ENCODE measurements around the gene CCDC51. TPM values are rescaled to one million over a fixed set of nuclear protein-coding genes. Genes with fewer than 3 reads are reported as not detected.

Gene CCDC51
- polyA plus RNA-seq, 2 of the 4 experiments (the other 2 are of a cell fraction) = 19.8 to 26.7 TPM

- no peak overlapping the region for H3K4me3 ChIP-seq
- peaks cover 57% of the 10 kb centered on the region for H3K4me1 ChIP-seq
- peak overlapping the region; percentile 41; the same call in 2 of the 3 replicates for H3K4me2 ChIP-seq
- ATAC-seq = no peak
- FAIRE-seq = no peak
- POLR2A ChIA-PET = no interaction called here
- CTCF ChIA-PET = interaction anchor here (1.1 kb wide), 1 partner anchor 34 kb away, joined by 3 read pairs; no protein-coding TSS in a partner anchor
- no peak for DNase-seq (ENCODE audit: low read depth in 1 of 2, low spot score in 1 of 2)
- H3K27ac ChIP-seq = peak overlapping the region in 1 of 2 experiments; percentile 53; a peak in 3 of 6 replicates
- WGBS (ENCODE audit: missing lambda C conversion rate) = no CpG with 5 or more reads among the region's 1 CpG
- no peaks in the 10 kb centered on the region for H3K9me3 ChIP-seq
- TF ChIP-seq ZC3H11A (IDR thresholded peaks at IDR 0.05) (no peak), BCL3 (IDR thresholded peaks at IDR 0.05) (no peak), NPAS2 (CRISPR knock-in tag; IDR thresholded peaks at IDR 0.05; ENCODE audit: borderline replicate concordance) (no peak), USF2 (IDR thresholded peaks at IDR 0.05) (no peak), NR3C1 (IDR thresholded peaks at IDR 0.05) (no peak), ESRRA (IDR thresholded peaks at IDR 0.05; ENCODE audit: borderline replicate concordance, low read length) (no peak), ZSCAN20 (CRISPR knock-in tag; IDR thresholded peaks at IDR 0.05) (no peak), TFCP2L1 (CRISPR knock-in tag; IDR thresholded peaks at IDR 0.05) (no peak)
These were observed 30.4 kb upstream of the CCDC51 start for GRCh38 chr3:48470286-48470685.

GRCh38 chr3:48469046-48469915, 29.4 kb upstream of the CCDC51 start:
- H3K27ac ChIP-seq = no peak overlapping the region
- H3K4me1 ChIP-seq = peaks cover 62% of the 10 kb centered on the region
- no peaks in the 10 kb centered on the region for H3K9me3 ChIP-seq
- no peak for TF ChIP-seq CHD4 (IDR thresholded peaks at IDR 0.05; ENCODE audit: borderline replicate concordance)
- no peak for TF ChIP-seq CEBPB (IDR thresholded peaks at IDR 0.05)
- no peak overlapping the region for H3K4me3 ChIP-seq
- CTCF ChIA-PET = interaction anchor here (0.8 kb wide), 2 partner anchors 38 to 80 kb away, joined by 3 to 4 read pairs; no protein-coding TSS in a partner anchor
- ATAC-seq (no peak), FAIRE-seq (no peak), DNase-seq (ENCODE audit: low read depth in 1 of 2, low spot score in 1 of 2) (no peak)
- no peak overlapping the region for H3K4me2 ChIP-seq
- POLR2A ChIA-PET = no interaction called here
- WGBS (ENCODE audit: missing lambda C conversion rate) = 95% methylated on average over 29 of the region's 29 CpGs

DNA sequence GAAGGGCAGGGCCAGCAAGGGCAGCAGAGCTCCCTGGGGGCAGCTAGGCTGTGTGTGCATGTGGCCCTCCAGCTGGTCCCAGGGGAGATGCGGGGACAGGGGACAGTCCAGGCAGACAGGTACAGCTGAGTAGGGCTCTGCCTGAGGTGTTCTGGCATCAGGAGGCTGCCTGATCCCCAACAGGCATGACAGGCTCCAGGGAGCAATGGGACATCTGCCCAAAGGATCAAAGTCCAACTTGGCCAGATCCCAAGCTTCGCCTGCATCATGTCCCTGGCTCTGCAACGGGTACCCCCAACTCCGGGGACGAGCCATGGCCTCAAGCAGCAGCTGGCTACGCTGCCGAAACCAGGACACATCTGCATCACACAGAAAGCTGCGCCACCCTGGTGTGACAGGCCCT, 28.4 kb upstream of the CCDC51 start:
- CTCF ChIA-PET = interaction anchor here (0.7 kb wide), 1 partner anchor 21 kb away, joined by 6 read pairs; no protein-coding TSS in a partner anchor
- no peak for FAIRE-seq
- POLR2A ChIA-PET = no interaction called here

More for the DNA sequence above, 28.4 kb upstream of the CCDC51 start:
- H3K27ac ChIP-seq = peak overlapping the region in 1 of 2 experiments; percentile 96; a peak in 1 of 6 replicates
- 70% methylated on average over 6 of the region's 8 CpGs for WGBS (ENCODE audit: missing lambda C conversion rate)
- TF ChIP-seq ZSCAN20 (CRISPR knock-in tag; IDR thresholded peaks at IDR 0.05) (no peak), RFX5 (IDR thresholded peaks at IDR 0.05) (no peak), RAD21 (conservative IDR thresholded peaks at IDR 0.05 in 1 of 2, IDR thresholded peaks at IDR 0.05 in 1 of 2) (no peak), MAZ (IDR thresholded peaks at IDR 0.05; ENCODE audit: borderline replicate concordance, low read depth, low read length) (no peak), CBX2 (IDR thresholded peaks at IDR 0.05; ENCODE audit: borderline replicate concordance, low read depth) (no peak), CHD4 (IDR thresholded peaks at IDR 0.05; ENCODE audit: borderline replicate concordance) (no peak), NFE2L2 (conservative IDR thresholded peaks at IDR 0.05; ENCODE audit: low read length) (no peak), RCOR1 (IDR thresholded peaks at IDR 0.05; ENCODE audit: low read depth, low read length) (no peak), MAFK (IDR thresholded peaks at IDR 0.05; ENCODE audit: partially characterized antibody) (no peak), NPAS2 (CRISPR knock-in tag; IDR thresholded peaks at IDR 0.05; ENCODE audit: borderline replicate concordance) (no peak), CHD2 (IDR thresholded peaks at IDR 0.05; ENCODE audit: low read length, partially characterized antibody) (no peak), EHF (CRISPR knock-in tag; IDR thresholded peaks at IDR 0.05) (no peak), FOXS1 (CRISPR knock-in tag; IDR thresholded peaks at IDR 0.05) (no peak), JUN (IDR thresholded peaks at IDR 0.05) (no peak)
- TF ChIP-seq, protein P1, sequence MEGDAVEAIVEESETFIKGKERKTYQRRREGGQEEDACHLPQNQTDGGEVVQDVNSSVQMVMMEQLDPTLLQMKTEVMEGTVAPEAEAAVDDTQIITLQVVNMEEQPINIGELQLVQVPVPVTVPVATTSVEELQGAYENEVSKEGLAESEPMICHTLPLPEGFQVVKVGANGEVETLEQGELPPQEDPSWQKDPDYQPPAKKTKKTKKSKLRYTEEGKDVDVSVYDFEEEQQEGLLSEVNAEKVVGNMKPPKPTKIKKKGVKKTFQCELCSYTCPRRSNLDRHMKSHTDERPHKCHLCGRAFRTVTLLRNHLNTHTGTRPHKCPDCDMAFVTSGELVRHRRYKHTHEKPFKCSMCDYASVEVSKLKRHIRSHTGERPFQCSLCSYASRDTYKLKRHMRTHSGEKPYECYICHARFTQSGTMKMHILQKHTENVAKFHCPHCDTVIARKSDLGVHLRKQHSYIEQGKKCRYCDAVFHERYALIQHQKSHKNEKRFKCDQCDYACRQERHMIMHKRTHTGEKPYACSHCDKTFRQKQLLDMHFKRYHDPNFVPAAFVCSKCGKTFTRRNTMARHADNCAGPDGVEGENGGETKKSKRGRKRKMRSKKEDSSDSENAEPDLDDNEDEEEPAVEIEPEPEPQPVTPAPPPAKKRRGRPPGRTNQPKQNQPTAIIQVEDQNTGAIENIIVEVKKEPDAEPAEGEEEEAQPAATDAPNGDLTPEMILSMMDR (IDR thresholded peaks at IDR 0.05) = no peak
- TF ChIP-seq, protein P2, sequence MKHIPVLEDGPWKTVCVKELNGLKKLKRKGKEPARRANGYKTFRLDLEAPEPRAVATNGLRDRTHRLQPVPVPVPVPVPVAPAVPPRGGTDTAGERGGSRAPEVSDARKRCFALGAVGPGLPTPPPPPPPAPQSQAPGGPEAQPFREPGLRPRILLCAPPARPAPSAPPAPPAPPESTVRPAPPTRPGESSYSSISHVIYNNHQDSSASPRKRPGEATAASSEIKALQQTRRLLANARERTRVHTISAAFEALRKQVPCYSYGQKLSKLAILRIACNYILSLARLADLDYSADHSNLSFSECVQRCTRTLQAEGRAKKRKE (CRISPR knock-in tag; IDR thresholded peaks at IDR 0.05; ENCODE audit: low read depth) = no peak
- H3K4me3 ChIP-seq = no peak overlapping the region
- H3K4me1 ChIP-seq = peaks cover 55% of the 10 kb centered on the region
- H3K9me3 ChIP-seq = no peaks in the 10 kb centered on the region
- ATAC-seq = no peak
- H3K4me2 ChIP-seq = peak overlapping the region; percentile 91; the same call in 2 of the 3 replicates
- no peak for DNase-seq (ENCODE audit: low read depth in 1 of 2, low spot score in 1 of 2)

Data from A549 (cell line).